ENCODE data around the gene GCSAM.

The GCSAM gene

GRCh38 chr3:112138219-112138969, 5.3 kb upstream of the GCSAM start:
- no peak for TF ChIP-seq CTCF (IDR thresholded peaks at IDR 0.05; ENCODE audit: low read depth, low read length)
- H3K4me3 ChIP-seq (ENCODE audit: low read depth, low read length) = no peak overlapping the region
- H3K27ac ChIP-seq = no peak overlapping the region
- H3K27me3 ChIP-seq (ENCODE audit: insufficient read depth, low read depth, severe bottlenecking) = no peaks in the 10 kb centered on the region
- H3K36me3 ChIP-seq = no peaks in the 10 kb centered on the region
- DNase-seq = no peak
- H3K9me3 ChIP-seq (ENCODE audit: severe bottlenecking) = no peaks in the 10 kb centered on the region

- Histone ChIP-seq H3K4me3 (ENCODE audit: low read depth, low read length) (no peak overlapping the region), H3K27ac (no peak overlapping the region), H3K27me3 (ENCODE audit: insufficient read depth, low read depth, severe bottlenecking) (no peaks in the 10 kb centered on the region), H3K9me3 (ENCODE audit: severe bottlenecking) (no peaks in the 10 kb centered on the region), H3K36me3 (no peaks in the 10 kb centered on the region)
- no peak for TF ChIP-seq CTCF (IDR thresholded peaks at IDR 0.05; ENCODE audit: low read depth, low read length)
- no peak for DNase-seq
Observed at GRCh38 chr3:112137781-112138180, 4.7 kb upstream of the GCSAM start.

GRCh38 chr3:112136959-112137693, 4.1 kb upstream of the GCSAM start:
- no peaks in the 10 kb centered on the region for H3K27me3 ChIP-seq (ENCODE audit: insufficient read depth, low read depth, severe bottlenecking)
- peak; percentile 55 for TF ChIP-seq CTCF (IDR thresholded peaks at IDR 0.05; ENCODE audit: low read depth, low read length)
- no peak overlapping the region for H3K4me3 ChIP-seq (ENCODE audit: low read depth, low read length)
- peak; percentile 48 for DNase-seq
- no peaks in the 10 kb centered on the region for H3K36me3 ChIP-seq
- H3K9me3 ChIP-seq (ENCODE audit: severe bottlenecking) = no peaks in the 10 kb centered on the region
- no peak overlapping the region for H3K27ac ChIP-seq

GRCh38 chr3:112136046-112136445, 3.0 kb upstream of the GCSAM start:
- Histone ChIP-seq H3K9me3 (ENCODE audit: severe bottlenecking) (no peaks in the 10 kb centered on the region), H3K36me3 (no peaks in the 10 kb centered on the region), H3K4me3 (ENCODE audit: low read depth, low read length) (no peak overlapping the region), H3K27ac (no peak overlapping the region), H3K27me3 (ENCODE audit: insufficient read depth, low read depth, severe bottlenecking) (no peaks in the 10 kb centered on the region)
- no peak for TF ChIP-seq CTCF (IDR thresholded peaks at IDR 0.05; ENCODE audit: low read depth, low read length)
- no peak for DNase-seq

- no peaks in the 10 kb centered on the region for H3K9me3 ChIP-seq (ENCODE audit: severe bottlenecking)
- no peak for TF ChIP-seq CTCF (IDR thresholded peaks at IDR 0.05; ENCODE audit: low read depth, low read length)
- DNase-seq = no peak
- no peak overlapping the region for H3K27ac ChIP-seq
- no peak overlapping the region for H3K4me3 ChIP-seq (ENCODE audit: low read depth, low read length)
- no peaks in the 10 kb centered on the region for H3K36me3 ChIP-seq
- no peaks in the 10 kb centered on the region for H3K27me3 ChIP-seq (ENCODE audit: insufficient read depth, low read depth, severe bottlenecking)
Observed at GRCh38 chr3:112134335-112135124, 1.5 kb upstream of the GCSAM start.
